Esophagus muscularis mucosa (tissue), 4 donors: ENCODE measurements around the gene C1orf174. TPM values are rescaled to one million over a fixed set of nuclear protein-coding genes. Genes with fewer than 3 reads are reported as not detected.

Experiments used
- DNase-seq: peaks from one replicate; pipeline ENCODE4 v3.0.0-alpha.2; 2017; ENCODE audit errors: extremely low spot score
- H3K27ac ChIP-seq, 4 donors: fragments of 200-600 bp; sonication (generic); replicated peaks in 1 of 4; 1 replicate in 3 of 4; 2 replicates in 1 of 4; pipeline ENCODE4 v1.5.1; 2016 to 2019; ENCODE audit warnings: mild to moderate bottlenecking in 1 of 4
- H3K27me3 ChIP-seq, 4 donors: fragments of 200-600 bp; sonication (generic); one replicate each; pipeline versions ENCODE4 v1.5.1 to v1.6.0; 2016 to 2019
- H3K36me3 ChIP-seq, 4 donors: fragments of 200-600 bp; sonication (generic); one replicate each; pipeline ENCODE4 v1.5.1; 2016 to 2019
- H3K4me1 ChIP-seq, 4 donors: fragments of 200-600 bp; sonication (generic); one replicate each; pipeline ENCODE4 v1.5.1; 2016 to 2019
- H3K4me3 ChIP-seq, 4 donors: fragments of 200-600 bp; sonication (generic); 1 replicate in 2 of 4; 2 replicates in 2 of 4; pipeline ENCODE4 v1.5.1; 2016 to 2019; ENCODE audit warnings: mild to moderate bottlenecking in 4 of 4, moderate library complexity in 1 of 4
- H3K9me3 ChIP-seq, 4 donors: fragments of 200-600 bp; sonication (generic); 1 replicate in 3 of 4; 2 replicates in 1 of 4; pipeline ENCODE4 v1.5.1; 2016 to 2019
- CTCF ChIP-seq, 3 experiments: fragments of 200-600 bp in 2 of 3; fragments of 450-650 bp in 1 of 3; sonication (generic) in 2 of 3; IDR thresholded peaks; one replicate each; pipeline ENCODE4 v1.5.1; 2017 to 2019; ENCODE audit warnings: antibody characterized with exemption in 3 of 3, mild to moderate bottlenecking in 2 of 3, moderate library complexity in 1 of 3
- EP300 ChIP-seq: sonication (generic); formaldehyde crosslinking; IDR thresholded peaks from one replicate; pipeline ENCODE4 v1.6.1; 2017; ENCODE audit warnings: antibody characterized with exemption
- POLR2A ChIP-seq: fragments of 450-650 bp; IDR thresholded peaks from one replicate; pipeline ENCODE4 v1.6.1; 2017; ENCODE audit warnings: antibody characterized with exemption, moderate library complexity, mild to moderate bottlenecking, low read depth
- POLR2AphosphoS5 ChIP-seq, 2 donors: sonication (generic); formaldehyde crosslinking; IDR thresholded peaks; one replicate each; pipeline ENCODE4 v1.6.1; 2017; ENCODE audit warnings: antibody characterized with exemption in 2 of 2
- WGBS: methylation state at CpG from one replicate; pipeline ENCODE4 v1.1.5; 2018; 5-methylcytosine and 5-hydroxymethylcytosine counted together
- intact Hi-C: fragments of 100-400 bp; cut with DNase I; formaldehyde crosslinking; loops from one replicate; pipeline ENCODE4 v1.15.1; 2023
- total RNA-seq, 4 donors: library from RNA; depleted of rRNA; stranded (reverse); fragments of >200 nt; gene quantifications; one replicate each; pipeline versions ENCODE4 v1.1.0 to v1.2.1, GENCODE V29; 2016

C1orf174 gene
- total RNA-seq, 4 donors from 2014 or later: 25.0 to 35.1 (median 27.6) TPM

- WGBS: 94% methylated on average over 18 of the region's 18 CpGs
- H3K4me3 ChIP-seq: no peak overlapping the region
- H3K9me3 ChIP-seq: peaks cover 0 to 14% (median 11%) of the 10 kb centered on the region in 4 donors
- TF ChIP-seq EP300: no peak
- peaks cover 39 to 97% (median 78%) of the 10 kb centered on the region in 4 donors for H3K36me3 ChIP-seq
- no peaks in the 10 kb centered on the region for H3K4me1 ChIP-seq
- H3K27me3 ChIP-seq: no peaks in the 10 kb centered on the region
- no peak overlapping the region for H3K27ac ChIP-seq
- intact Hi-C loops: no loop called here
- no peak for DNase-seq
Observed at GRCh38 chr1:3883194-3883925, 16.7 kb downstream of the C1orf174 start.

GRCh38 chr1:3881193-3881480 lies 18.9 kb downstream of the C1orf174 start:
- H3K4me1 ChIP-seq: no peaks in the 10 kb centered on the region
- H3K4me3 ChIP-seq: no peak overlapping the region
- no peaks in the 10 kb centered on the region for H3K27me3 ChIP-seq
- H3K27ac ChIP-seq: no peak overlapping the region
- 77% methylated on average over 4 of the region's 5 CpGs for WGBS
- intact Hi-C loops: no loop called here
- H3K36me3 ChIP-seq: peaks cover 24 to 96% (median 71%) of the 10 kb centered on the region in 4 donors
- TF ChIP-seq POLR2A (no peak), EP300 (no peak), POLR2AphosphoS5 (IDR thresholded peaks at IDR 0.05) (no peak), CTCF (IDR thresholded peaks at IDR 0.05) (no peak)
- DNase-seq: no peak
- H3K9me3 ChIP-seq: peaks cover 0 to 16% (median 11%) of the 10 kb centered on the region in 4 donors

- WGBS: 88% methylated on average over 20 of the region's 20 CpGs
- intact Hi-C loops: no loop called here
- no peaks in the 10 kb centered on the region for H3K27me3 ChIP-seq
- no peak for DNase-seq
- TF ChIP-seq POLR2AphosphoS5 (IDR thresholded peaks at IDR 0.05) (no peak), EP300 (no peak), POLR2A (no peak), CTCF (IDR thresholded peaks at IDR 0.05) (no peak)
- no peak overlapping the region for H3K27ac ChIP-seq
- no peaks in the 10 kb centered on the region for H3K4me1 ChIP-seq
- H3K4me3 ChIP-seq: no peak overlapping the region
- H3K9me3 ChIP-seq: peaks cover 0 to 16% (median 11%) of the 10 kb centered on the region in 4 donors
- H3K36me3 ChIP-seq: peaks cover 22 to 96% (median 71%) of the 10 kb centered on the region in 4 donors
Observed at GRCh38 chr1:3880429-3881192, 19.5 kb downstream of the C1orf174 start.

DNA sequence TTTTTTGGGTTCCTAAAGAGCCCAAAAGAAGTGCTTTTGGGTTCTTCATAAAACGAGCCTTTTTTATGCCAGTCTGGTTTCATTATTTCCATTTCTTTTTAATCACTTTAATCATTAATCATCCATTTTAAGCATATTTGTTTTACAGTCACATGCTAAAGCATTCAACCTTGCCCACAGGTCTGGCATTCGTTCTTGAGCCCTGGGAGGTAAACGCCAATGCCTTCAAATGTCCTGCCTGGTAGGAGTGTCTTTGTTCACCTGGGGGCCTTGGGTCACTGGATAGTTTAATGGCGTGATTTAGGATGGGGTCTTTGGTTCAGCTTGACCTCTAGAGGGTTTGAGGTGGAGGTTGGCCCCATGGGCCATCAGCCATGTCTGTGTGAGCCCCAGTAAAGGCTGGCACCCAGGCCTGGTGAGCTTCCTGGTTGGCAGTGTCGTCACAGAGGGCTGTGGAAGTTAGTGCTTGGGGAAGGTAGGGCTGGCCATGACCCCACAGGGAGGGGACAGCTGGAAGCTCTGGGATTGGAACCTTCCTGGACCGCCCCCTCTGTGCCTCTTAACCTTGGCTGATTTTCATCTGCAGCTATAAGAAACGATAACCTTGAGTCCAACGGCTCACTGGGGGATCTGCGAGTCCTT lies 20.2 kb downstream of the C1orf174 start:
- H3K4me1 ChIP-seq: no peaks in the 10 kb centered on the region
- H3K27me3 ChIP-seq: no peaks in the 10 kb centered on the region
- no peak for DNase-seq
- H3K9me3 ChIP-seq: peaks cover 0 to 16% (median 11%) of the 10 kb centered on the region in 4 donors
- peaks cover 26 to 96% (median 75%) of the 10 kb centered on the region in 4 donors for H3K36me3 ChIP-seq
- intact Hi-C loops: no loop called here
- TF ChIP-seq CTCF (IDR thresholded peaks at IDR 0.05) (no peak), EP300 (no peak), POLR2AphosphoS5 (IDR thresholded peaks at IDR 0.05) (no peak), POLR2A (no peak)
- H3K27ac ChIP-seq: no peak overlapping the region
- 92% methylated on average over 8 of the region's 9 CpGs for WGBS
- H3K4me3 ChIP-seq: no peak overlapping the region

- intact Hi-C loops: no loop called here
- TF ChIP-seq POLR2AphosphoS5 (IDR thresholded peaks at IDR 0.05) (no peak), POLR2A (no peak), CTCF (IDR thresholded peaks at IDR 0.05) (no peak), EP300 (no peak)
- no peaks in the 10 kb centered on the region for H3K4me1 ChIP-seq
- peaks cover 0 to 16% (median 11%) of the 10 kb centered on the region in 4 donors for H3K9me3 ChIP-seq
- no peak overlapping the region for H3K4me3 ChIP-seq
- H3K27me3 ChIP-seq: no peaks in the 10 kb centered on the region
- H3K27ac ChIP-seq: no peak overlapping the region
- H3K36me3 ChIP-seq: peaks cover 28 to 94% (median 74%) of the 10 kb centered on the region in 4 donors
- no peak for DNase-seq
- 95% methylated on average over 7 of the region's 7 CpGs for WGBS
Observed at GRCh38 chr1:3879099-3879498, 21.0 kb downstream of the C1orf174 start.
